ENCODE results near the gene ACYP2.
"Not testable (repeated sequence)": the region's sequence is repeated elsewhere in the genome, so short reads cannot be mapped to it uniquely, and the experiment has no call there.

ACYP2 gene

GRCh38 chr2:54115284-54116137, at the start of gene ACYP2:
Gene ACYP2 (plus strand): TSS chr2:54115615.
- H3K4me2 ChIP-seq (ENCODE audit: insufficient read depth, low read length), result peak within 1 kb of the TSS; percentile 85
- no peaks in the 10 kb centered on the region for H3K27me3 ChIP-seq (ENCODE audit: insufficient read depth, low read length, poor library complexity)
- peak within 1 kb of the TSS; percentile 83 for H2AFZ ChIP-seq (ENCODE audit: low read depth, low read length)
- peaks cover 16% of the 10 kb centered on the region for H3K9me3 ChIP-seq (ENCODE audit: insufficient read depth, low read length, severe bottlenecking)
- peak within 1 kb of the TSS; percentile 73 to 75 for H3K4me3 ChIP-seq (ENCODE audit: low read depth in 1 of 2, low read length in 2 of 2)
- DNase-seq (peak; percentile 98), ATAC-seq (ENCODE audit: insufficient read depth, low read depth) (peak; percentile 91)
- peaks cover 2% of the 10 kb centered on the region for H3K36me3 ChIP-seq (ENCODE audit: insufficient read depth, low read length)
- no peaks in the 10 kb centered on the region for H4K20me1 ChIP-seq (ENCODE audit: insufficient read depth, low read length)
- H3K27ac ChIP-seq (ENCODE audit: low read length), result peak within 1 kb of the TSS; percentile 98
- H3K4me1 ChIP-seq (ENCODE audit: insufficient read depth, low read length), result peaks cover 19% of the 10 kb centered on the region
- TF ChIP-seq EZH2 (IDR thresholded peaks at IDR 0.05; ENCODE audit: borderline replicate concordance, low read depth, low read length, severe bottlenecking) (no peak), CTCF (IDR thresholded peaks at IDR 0.05; ENCODE audit: borderline replicate concordance, extremely low read depth, low read length, poor library complexity, severe bottlenecking) (peak; percentile 31)
- peaks cover 15% of the 10 kb centered on the region for H3K79me2 ChIP-seq (ENCODE audit: insufficient read depth, low read length)
- H3K9ac ChIP-seq (ENCODE audit: low read depth, low read length), result peak within 1 kb of the TSS; percentile 97

GRCh38 chr2:54065891-54066290, 49.5 kb upstream of the ACYP2 start:
- no peaks in the 10 kb centered on the region for H3K79me2 ChIP-seq (ENCODE audit: insufficient read depth, low read length)
- no peaks in the 10 kb centered on the region for H3K4me1 ChIP-seq (ENCODE audit: insufficient read depth, low read length)
- DNase-seq (no peak), ATAC-seq (ENCODE audit: insufficient read depth, low read depth) (no peak)
- H4K20me1 ChIP-seq (ENCODE audit: insufficient read depth, low read length), result no peaks in the 10 kb centered on the region
- H3K27me3 ChIP-seq (ENCODE audit: insufficient read depth, low read length, poor library complexity), result no peaks in the 10 kb centered on the region
- H3K27ac ChIP-seq (ENCODE audit: low read length), result no peak overlapping the region
- no peak for TF ChIP-seq CTCF (IDR thresholded peaks at IDR 0.05; ENCODE audit: borderline replicate concordance, extremely low read depth, low read length, poor library complexity, severe bottlenecking)
- no peak for TF ChIP-seq EZH2 (IDR thresholded peaks at IDR 0.05; ENCODE audit: borderline replicate concordance, low read depth, low read length, severe bottlenecking)
- H3K9me3 ChIP-seq (ENCODE audit: insufficient read depth, low read length, severe bottlenecking), result no peaks in the 10 kb centered on the region
- H3K9ac ChIP-seq (ENCODE audit: low read depth, low read length), result no peak overlapping the region
- H3K36me3 ChIP-seq (ENCODE audit: insufficient read depth, low read length), result no peaks in the 10 kb centered on the region
- H2AFZ ChIP-seq (ENCODE audit: low read depth, low read length), result no peak overlapping the region
- no peak overlapping the region for H3K4me2 ChIP-seq (ENCODE audit: insufficient read depth, low read length)
- no peak overlapping the region for H3K4me3 ChIP-seq (ENCODE audit: low read depth in 1 of 2, low read length in 2 of 2)

GRCh38 chr2:54067851-54068375, 47.5 kb upstream of the ACYP2 start:
- Histone ChIP-seq H3K27me3 (ENCODE audit: insufficient read depth, low read length, poor library complexity) (no peaks in the 10 kb centered on the region), H3K27ac (ENCODE audit: low read length) (no peak overlapping the region), H3K4me3 (ENCODE audit: low read depth in 1 of 2, low read length in 2 of 2) (no peak overlapping the region), H3K9ac (ENCODE audit: low read depth, low read length) (no peak overlapping the region), H2AFZ (ENCODE audit: low read depth, low read length) (no peak overlapping the region), H3K4me1 (ENCODE audit: insufficient read depth, low read length) (no peaks in the 10 kb centered on the region), H4K20me1 (ENCODE audit: insufficient read depth, low read length) (no peaks in the 10 kb centered on the region), H3K36me3 (ENCODE audit: insufficient read depth, low read length) (no peaks in the 10 kb centered on the region), H3K9me3 (ENCODE audit: insufficient read depth, low read length, severe bottlenecking) (no peaks in the 10 kb centered on the region), H3K4me2 (ENCODE audit: insufficient read depth, low read length) (no peak overlapping the region), H3K79me2 (ENCODE audit: insufficient read depth, low read length) (no peaks in the 10 kb centered on the region)
- DNase-seq (no peak), ATAC-seq (ENCODE audit: insufficient read depth, low read depth) (no peak)
- TF ChIP-seq CTCF (IDR thresholded peaks at IDR 0.05; ENCODE audit: borderline replicate concordance, extremely low read depth, low read length, poor library complexity, severe bottlenecking) (no peak), EZH2 (IDR thresholded peaks at IDR 0.05; ENCODE audit: borderline replicate concordance, low read depth, low read length, severe bottlenecking) (no peak)

- not testable (repeated sequence) for H3K4me3 ChIP-seq (ENCODE audit: low read depth in 1 of 2, low read length in 2 of 2); H3K36me3 ChIP-seq (ENCODE audit: insufficient read depth, low read length); H3K9ac ChIP-seq (ENCODE audit: low read depth, low read length); H3K27me3 ChIP-seq (ENCODE audit: insufficient read depth, low read length, poor library complexity); ATAC-seq (ENCODE audit: insufficient read depth, low read depth); DNase-seq; H3K4me2 ChIP-seq (ENCODE audit: insufficient read depth, low read length); H3K4me1 ChIP-seq (ENCODE audit: insufficient read depth, low read length); H3K9me3 ChIP-seq (ENCODE audit: insufficient read depth, low read length, severe bottlenecking); H3K27ac ChIP-seq (ENCODE audit: low read length); H4K20me1 ChIP-seq (ENCODE audit: insufficient read depth, low read length); H2AFZ ChIP-seq (ENCODE audit: low read depth, low read length); H3K79me2 ChIP-seq (ENCODE audit: insufficient read depth, low read length)
Observed at GRCh38 chr2:54072483-54072882, 42.9 kb upstream of the ACYP2 start.

Data from DND-41 (cell line).